CD4-positive, alpha-beta T cell treated with Interleukin-12 subunit alpha and Interleukin-12 subunit beta, for 1 hour (primary cell): ENCODE results near the gene CNTF.
"Not testable (repeated sequence)": the region's sequence is repeated elsewhere in the genome, so short reads cannot be mapped to it uniquely, and the experiment has no call there.

Experiments
- DNase-seq: peaks from one replicate; pipeline ENCODE4 v3.0.0-alpha.2; 2020

The CNTF gene, protein sequence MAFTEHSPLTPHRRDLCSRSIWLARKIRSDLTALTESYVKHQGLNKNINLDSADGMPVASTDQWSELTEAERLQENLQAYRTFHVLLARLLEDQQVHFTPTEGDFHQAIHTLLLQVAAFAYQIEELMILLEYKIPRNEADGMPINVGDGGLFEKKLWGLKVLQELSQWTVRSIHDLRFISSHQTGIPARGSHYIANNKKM

DNA sequence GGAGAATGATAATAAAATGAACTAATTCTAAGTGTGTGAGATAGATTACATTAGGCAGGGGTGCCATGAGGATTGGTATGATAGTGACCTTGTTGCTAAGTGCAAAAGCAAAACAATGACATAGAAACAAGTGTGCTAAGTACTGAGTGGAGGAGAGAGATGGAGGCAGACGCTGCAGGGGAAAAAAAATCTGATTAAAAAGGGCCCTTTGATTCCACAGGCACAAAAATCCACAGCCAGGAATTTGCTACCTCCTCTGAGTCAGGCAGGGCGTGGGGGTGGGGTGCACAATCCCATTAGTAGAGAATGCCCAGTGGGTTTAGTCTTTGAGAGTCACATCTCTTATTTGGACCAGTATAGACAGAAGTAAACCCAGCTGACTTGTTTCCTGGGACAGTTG, at the start of gene CNTF:
TSS of gene CNTF (plus strand) at position 322 of the 400 bp plus-strand sequence. CDS start 88 bp downstream, outside the sequence.
- no peak for DNase-seq

DNA sequence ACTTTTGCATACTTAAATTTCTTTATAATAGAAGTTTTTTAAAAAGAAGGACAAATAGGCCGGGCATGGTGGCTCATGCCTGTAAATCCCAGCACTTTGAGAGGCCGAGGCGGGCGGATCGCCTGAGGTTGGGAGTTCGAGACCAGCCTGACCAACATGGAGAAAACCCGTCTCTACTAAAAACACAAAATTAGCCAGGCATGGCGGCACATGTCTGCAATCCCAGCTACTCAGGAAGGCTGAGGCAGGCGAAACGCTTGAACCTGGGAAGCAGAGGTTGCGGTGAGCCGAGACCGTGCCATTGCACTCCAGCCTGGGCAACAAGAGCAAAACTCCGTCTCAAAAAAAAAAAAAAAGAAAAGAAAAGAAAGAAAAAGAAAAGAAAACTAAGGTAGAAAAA, 49.6 kb upstream of the CNTF start:
- not testable (repeated sequence) for DNase-seq

DNA sequence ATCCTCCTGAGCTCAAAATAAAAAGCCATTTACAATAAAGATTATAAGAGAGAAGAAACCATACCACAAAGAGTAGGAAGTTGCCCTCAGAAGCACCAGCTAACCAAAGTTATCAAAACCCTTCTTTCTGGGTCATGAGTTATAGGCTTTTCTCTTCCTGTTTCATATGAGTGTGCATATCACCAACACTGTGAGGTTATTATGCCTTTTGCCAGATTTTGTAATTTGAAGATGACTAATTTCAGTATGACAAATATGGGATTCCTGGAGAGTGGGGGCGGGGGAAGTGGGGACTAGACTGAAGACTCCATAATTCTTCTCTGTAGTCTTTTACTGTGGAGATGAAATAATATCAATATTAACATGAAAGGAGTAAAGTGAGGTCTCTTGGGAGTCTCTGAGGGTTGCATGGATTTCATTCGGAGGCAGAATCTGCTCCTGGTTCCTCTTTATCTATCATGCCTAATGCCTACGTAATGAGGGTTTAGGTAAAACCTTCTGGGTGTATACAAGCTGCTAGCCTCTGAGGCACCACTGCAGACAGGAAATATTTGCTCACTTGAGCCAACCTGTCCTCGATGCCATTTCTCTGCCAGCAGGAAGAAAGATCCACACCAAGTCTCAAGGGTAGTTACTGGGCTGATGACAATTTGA, 48.9 kb upstream of the CNTF start:
- DNase-seq: peak; percentile 64

DNA sequence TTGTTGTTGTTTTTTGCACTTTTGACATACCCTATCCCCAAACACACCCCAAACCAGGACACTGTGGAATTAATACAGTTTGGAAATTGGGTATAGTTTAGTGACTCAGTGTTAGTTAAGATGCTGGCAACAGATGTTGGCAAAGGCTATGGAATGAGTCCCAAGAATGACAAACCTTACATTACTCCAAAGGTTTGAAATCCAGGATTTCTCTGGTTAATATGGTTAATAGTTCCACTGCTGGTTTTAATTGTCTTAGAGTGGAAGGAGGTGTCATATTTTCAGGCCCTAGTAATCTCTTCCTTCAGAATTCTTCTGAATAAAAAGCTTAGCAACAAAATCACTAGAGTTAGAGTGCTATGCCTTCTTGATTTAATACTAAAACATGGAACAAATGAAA, 47.6 kb upstream of the CNTF start:
- DNase-seq: no peak

DNA sequence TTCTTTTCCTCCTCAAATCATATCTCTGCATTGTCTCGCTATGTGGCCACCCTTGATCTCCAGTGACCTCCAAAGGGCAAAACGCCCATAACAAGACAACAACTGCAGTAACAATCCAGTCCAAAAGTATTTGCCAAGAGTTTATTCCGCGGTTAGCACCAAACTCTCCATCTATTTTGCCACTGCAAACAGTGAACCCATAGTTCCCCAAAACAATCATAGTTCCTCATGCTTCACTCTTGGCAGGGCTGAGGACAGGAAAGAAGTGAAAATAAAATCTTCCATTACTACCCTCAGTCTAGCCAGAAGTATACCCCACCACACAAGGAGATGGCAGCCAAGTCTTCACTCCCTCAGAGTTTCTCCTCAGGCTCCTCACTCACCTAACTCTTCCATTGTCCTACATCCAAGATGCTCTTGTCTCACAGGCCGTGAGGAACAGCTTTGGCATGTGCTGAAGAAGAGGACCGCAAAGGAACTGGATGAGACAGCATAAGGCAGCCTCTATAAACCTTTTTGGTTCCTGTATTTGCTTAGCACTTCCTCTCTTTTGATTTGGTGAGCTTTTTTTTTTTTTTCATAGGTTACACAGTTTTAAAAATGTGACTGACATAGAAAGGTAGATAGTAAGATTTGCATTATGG, 47.0 kb upstream of the CNTF start, which contains the start of gene LPXN:
TSS of gene LPXN (minus strand) at position 480 of the 644 bp plus-strand sequence. CDS start at position 396, 84 bp downstream.
- DNase-seq: peak; percentile 73

DNA sequence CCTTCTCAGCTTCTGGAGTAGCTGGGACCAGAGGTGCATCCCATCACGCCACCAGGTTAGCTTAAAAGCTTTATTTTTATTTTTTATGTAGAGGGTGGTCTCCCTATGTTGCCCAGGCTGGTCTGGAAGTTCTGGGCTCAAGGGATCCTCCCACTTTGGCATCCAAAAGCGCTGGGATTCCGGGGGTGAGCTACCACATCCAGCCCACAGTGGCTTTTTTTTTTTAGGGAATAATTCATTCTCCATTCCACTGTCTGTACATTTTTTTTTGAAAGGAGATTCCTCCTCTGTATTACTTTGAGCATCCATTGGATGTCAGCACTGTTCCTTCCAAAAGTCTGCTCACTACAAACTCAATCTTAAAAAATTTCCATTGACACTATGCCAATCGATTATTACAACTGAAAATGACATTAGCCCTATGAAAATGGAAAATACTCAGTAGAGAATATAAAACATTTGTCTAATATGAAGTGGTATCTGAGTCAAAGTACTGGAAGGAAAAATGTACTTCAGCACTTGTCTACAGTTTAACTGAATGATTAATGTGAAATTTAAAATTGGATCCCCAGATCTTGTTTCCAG, 45.5 kb upstream of the CNTF start:
- DNase-seq: peak; percentile 37

DNA sequence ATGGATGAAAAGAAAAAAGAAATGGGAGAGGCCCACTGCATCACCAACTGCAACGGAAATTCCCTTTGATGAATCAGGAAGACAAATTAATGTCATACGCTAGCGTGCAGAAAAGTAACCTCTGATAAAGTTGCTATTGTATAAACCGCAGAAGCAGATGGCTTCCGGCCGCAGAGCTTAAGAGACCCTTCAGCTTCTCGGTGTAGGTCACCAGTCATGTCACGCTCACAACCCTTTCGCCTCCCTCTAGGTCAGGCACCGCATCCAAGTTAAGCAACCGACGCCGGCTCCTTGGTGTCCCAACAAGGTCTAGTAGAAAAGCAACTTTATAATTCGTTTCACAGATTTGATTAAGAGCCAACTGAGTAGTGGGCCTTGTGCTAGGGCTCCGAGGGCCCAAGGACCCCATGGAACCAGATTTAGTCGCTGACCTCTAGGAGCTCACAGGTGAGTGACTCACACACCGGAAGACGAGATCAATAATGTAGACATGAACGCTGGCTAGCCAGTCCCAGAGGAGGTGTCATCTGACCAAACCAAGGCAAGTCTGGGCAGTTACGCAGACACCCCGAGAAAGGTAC, 44.8 kb upstream of the CNTF start:
- DNase-seq: peak; percentile 88

DNA sequence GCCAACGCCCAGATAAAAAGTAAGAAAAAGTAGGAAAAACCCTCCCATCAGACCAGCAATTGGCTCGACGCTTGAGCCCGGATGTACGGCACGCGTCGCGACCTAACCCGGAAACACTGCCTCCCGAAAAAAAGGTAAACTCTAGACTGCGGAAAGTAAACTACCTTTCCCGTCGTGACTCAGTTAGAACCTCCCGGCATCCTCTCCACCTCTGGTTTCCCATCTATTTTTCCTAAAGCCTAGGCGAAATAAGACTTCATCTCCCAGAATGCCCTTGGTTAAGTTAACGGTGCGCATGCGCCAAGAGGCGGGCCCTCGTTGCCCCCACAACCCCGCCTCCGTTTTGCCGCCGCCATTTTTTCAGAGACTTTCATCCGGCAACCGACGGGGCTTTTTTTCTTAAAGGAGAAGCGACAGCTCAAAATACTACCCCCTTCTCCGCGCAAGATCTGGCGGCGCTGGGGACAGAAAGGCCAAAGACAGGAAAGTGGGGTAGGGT, 44.3 kb upstream of the CNTF start:
- peak; percentile 97 for DNase-seq

DNA sequence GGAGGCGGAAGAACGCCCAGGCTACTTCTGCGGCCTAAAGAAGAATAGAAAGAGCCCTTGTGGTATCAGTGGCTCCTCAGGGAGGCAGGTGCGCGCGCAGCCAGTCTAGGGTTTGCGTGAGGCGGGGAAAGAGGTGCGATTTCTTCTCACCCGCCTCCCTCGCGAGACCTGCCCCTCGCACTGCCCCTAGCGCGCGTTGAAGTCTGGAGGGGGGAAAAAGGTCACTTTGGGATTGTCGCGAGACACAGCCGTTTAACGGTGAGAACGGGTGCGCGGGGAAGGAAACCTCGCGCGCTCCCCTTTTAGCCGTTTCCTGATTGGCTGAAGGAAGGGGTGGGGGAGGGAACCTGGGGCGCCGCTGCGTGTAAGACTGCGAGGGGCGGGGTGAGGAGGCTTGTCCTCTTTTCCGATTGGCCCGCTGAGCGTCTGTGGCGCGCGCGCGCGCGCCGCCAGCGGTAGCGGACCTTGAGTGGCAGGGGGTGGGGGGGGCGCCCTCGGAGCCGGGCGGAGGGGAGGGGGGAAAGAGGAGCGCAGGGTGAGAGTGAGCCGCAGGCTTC, 43.8 kb upstream of the CNTF start, which contains the start of gene ZFP91:
TSS of gene ZFP91 (plus strand) at position 429 of the 557 bp plus-strand sequence. CDS start 219 bp downstream, outside the sequence.
- DNase-seq: peak; percentile 98

DNA sequence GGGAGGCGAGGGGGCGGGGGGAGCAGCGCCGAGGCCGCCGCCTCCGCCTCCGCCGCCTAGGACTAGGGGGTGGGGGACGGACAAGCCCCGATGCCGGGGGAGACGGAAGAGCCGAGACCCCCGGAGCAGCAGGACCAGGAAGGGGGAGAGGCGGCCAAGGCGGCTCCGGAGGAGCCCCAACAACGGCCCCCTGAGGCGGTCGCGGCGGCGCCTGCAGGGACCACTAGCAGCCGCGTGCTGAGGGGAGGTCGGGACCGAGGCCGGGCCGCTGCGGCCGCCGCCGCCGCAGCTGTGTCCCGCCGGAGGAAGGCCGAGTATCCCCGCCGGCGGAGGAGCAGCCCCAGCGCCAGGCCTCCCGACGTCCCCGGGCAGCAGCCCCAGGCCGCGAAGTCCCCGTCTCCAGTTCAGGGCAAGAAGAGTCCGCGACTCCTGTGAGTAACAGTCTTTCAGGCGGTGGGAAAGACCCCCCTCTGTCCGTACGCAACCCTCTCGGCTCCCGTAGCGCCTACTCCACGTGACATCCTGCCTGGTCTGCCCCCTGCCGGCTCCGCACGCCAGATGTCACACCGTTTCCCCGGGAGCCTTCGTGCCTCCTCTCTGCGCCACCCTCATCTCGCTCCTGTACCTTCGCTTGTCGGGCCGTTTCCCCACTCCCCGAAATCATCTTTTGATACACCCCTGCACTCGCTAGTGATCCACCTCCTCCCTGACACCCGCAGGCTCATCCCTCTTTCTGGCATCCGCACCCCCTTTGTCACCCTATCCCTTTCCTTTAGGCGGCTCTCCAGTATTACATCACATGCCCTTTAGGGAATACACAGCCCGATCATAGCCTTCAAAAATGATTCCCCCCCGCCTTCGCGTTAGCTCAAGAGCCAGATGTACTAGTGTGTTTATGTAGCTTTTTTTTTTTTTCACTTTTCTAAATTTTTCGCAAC, 43.0 kb upstream of the CNTF start:
- DNase-seq: peak; percentile 93

DNA sequence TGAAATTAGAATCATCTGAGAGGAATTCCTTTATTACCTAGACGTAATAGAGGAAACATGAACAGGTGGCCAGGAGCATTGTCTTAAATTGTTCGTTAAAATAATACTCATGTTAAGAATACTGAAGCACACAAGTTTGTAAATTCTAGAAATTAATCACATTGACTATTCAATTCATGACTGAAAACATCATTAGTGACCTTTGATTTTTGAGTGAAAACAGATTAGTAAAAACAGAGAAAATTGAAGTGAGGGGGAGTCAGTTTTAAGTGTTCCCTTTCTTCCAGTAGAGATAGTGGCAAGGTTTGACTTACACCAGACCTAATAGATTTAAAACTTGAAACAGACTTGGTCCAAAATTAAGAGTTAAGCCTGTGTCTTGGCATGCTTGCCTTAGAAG, 42.2 kb upstream of the CNTF start:
- no peak for DNase-seq

DNA sequence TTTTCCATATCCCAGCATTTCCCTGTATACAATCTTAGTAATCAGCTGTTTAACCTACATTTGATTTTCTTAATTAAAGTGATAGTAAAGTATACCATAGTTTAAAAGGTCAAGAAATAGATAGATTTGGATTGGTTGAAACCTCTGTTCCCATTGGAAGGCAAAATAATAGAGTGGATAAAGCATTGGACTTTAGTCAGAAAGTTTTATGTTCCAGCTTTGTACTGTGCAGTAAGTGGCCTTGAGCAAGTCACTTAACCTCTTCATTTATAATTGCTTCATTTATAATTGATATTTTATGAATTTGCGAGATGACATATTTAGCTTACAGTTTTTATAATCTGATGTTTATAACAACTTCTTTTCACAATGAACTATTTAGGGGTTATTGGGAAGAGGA, 40.0 kb upstream of the CNTF start:
- DNase-seq: no peak

DNA sequence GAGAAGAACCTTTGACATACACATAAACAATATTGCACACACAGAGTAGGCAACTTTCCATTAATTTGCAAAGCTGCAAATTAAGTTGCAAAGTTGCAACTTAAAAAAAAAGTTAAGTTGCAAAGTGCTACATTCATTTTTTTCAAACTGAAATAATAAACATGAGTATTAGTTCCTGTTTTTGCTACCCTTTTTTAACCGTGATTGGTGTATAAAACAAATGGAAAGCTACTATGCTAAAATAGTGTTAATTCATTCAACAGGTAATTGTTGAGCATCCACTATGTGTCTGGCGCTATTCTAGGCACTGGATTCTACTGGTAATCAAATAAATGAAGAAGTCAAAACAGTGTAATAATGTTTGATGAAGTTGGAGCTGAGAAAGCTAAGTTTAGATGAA, 35.5 kb upstream of the CNTF start:
- no peak for DNase-seq

DNA sequence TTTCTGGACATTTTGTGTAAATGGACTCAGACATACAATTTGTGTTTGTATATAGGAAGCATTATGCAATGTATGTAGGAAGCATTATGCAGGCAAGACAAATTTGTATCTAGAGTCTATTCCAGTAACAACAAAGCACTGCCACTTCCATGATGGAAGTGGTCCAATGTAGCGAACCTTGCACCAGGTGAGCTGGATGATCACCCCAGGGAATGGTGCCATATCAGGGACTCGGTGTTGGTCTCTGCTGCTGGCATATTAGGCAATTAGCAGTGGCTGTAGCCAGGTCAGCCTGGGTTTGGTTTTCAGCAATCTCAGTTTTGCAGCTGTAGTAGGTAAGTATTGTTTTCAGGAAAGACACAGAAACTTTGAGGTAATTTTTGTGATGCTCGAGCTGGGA, 30.8 kb upstream of the CNTF start:
- no peak for DNase-seq

DNA sequence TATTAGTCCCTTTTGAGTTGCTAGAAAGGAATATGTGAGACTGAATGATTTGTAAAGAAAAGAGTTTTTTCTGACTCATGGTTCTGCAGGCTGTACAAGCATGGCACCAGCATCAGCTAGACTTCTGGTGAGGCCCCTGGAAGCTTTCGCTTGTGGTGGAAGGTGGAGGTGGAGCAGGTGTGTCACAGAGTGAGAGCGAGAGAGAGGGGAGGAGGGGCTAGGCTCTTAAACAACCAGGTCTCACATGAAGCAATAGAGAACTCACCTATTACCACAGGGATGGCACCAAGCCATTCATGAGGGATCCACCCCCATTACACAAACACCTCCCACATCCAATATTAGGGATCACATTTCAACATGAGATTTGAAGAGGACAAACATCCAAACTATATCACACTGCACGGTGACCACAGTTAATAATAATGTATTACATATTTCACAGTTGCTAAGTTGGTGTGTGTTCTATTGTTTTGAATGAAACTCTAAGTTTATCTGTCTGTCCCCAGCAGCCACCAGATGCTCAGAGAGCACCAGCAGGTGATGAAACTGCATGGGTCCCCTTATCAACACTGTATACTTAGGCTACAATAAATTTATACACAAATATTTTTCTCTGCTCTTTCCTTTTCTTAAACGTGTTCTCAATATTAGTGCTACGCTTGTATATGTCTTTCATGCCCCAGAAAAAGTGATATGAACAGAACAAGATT, 29.5 kb upstream of the CNTF start:
- no peak for DNase-seq

DNA sequence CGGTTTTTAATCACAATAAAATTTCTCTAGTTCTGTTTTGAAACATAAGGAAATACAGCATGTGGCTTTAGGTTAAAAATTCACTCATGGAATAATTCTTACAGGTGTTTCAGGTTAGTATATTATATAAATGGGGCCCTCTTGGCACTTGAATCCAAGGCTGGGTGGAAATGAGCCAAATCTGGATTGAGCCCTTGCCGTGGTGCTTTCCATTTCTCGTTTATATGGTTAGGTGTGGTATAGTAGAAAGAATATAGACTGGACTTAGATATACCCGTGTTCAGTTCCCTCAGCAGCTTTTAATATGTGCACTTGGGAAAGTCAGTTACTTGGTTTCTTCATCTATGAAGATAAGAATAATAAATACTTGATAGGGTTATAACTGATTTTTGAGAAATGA, 27.6 kb upstream of the CNTF start:
- DNase-seq: no peak

DNA sequence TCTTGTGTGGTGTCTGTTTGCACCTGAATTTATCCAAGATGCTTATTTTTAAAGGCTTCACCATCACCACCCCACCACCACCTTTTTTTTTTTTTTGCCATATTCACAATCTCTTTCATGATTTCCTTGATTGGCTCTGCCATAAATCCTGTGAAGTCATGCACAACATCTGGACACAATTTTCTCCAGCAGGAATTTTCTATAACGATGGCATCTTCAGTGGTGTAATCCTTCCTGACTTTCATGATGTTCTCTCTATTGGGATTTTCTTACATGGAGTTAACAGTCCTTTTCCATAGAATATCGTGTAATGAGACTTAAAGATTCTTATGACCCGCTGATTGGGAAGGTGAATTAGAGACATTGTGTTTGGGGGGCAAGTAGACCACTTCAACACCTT, 25.8 kb upstream of the CNTF start:
- DNase-seq: no peak

DNA sequence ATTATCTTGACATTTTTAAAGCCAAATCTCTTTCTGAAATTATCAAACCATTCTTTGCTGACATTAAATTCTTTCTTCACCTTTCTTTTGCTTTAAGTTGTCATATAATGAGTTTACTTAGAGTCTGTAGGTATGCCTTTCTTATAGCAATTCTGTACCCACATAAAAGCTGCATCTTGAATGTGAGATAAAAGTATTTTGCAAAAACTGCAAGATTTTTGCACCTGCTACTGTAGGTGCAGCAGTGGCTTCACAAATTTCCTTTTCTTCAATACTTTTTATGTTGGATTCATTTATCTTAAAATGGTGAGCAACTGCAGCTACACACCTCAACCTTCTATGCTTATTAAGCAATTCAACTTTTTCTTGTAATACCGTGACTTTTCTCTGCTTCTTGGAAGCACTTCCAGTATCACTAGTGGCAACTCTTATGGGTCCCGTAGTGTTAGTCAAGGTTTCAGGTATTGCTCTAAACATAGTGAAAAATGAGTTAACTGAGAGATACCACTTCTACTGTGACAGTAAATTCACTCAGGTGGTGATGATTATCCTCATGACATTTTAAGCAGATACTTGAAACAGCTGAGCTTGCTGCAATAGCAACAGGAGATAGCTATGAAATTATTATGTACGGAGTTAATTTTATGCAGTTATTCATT, 24.9 kb upstream of the CNTF start:
- DNase-seq: no peak

DNA sequence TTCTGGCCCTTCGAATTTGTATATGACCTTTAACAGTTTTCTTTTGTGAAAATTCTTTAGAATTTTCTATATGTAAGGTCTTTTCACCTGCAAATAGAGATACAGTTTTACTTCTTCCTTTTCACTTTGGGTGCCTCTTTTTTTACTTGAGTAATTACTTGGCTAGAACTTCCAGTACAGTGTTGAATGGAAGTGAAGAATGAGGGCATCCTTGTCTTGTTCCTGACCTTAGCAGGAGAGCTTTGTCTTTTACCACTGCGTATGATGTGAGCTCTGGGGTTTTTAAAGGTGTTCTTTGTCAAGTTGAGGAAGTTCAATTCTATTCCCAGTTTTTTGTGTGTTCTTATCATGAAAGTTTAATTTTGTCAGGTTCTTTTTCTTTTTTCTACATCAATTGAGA, 22.0 kb upstream of the CNTF start:
- DNase-seq: no peak

DNA sequence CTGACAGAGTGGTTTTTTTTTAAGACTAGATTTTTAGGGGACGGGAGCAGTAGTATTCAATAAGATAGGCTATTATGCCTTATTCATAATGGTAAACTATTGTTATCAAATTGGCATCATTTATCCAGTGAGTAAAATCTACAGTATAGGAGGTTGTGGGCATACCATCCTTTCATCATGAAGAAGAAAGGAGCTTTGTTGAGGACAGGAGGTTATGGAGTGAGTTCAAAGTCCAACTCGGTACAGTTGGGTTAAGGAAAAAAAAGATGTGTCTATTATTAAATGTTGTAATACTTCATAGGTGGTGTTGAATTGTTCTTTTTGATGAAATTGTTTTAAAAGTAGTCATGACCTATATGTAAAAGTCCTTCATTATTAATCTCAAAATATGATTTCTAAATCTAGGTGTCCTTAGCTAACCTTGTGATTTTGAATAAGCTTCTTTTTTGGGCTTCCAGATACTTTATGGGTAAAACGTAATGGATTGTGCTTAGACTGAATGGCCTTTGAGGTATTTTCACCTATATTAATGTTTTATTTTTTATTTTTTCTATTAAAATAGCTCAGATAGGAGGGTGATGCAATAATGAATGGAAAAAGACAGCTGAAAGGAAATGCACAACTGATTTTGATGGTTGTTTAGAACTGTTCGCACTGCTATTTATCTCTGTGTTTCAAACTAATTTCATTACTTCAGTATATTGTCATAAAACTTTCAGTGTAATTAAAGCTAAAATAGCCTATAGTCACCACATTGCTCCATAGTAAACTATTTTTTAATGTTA, 15.3 kb upstream of the CNTF start:
- no peak for DNase-seq
